NCI-H1436 (cell line): ENCODE measurements around the gene IL2RG.
A peak's percentile ranks its signal among the peaks of the same experiment; 100 is the strongest.

Experiments used
- DNase-seq: peaks from one replicate; lab custom pipeline; 2025; lab: John Stamatoyannopoulos, UW

Gene IL2RG

DNA sequence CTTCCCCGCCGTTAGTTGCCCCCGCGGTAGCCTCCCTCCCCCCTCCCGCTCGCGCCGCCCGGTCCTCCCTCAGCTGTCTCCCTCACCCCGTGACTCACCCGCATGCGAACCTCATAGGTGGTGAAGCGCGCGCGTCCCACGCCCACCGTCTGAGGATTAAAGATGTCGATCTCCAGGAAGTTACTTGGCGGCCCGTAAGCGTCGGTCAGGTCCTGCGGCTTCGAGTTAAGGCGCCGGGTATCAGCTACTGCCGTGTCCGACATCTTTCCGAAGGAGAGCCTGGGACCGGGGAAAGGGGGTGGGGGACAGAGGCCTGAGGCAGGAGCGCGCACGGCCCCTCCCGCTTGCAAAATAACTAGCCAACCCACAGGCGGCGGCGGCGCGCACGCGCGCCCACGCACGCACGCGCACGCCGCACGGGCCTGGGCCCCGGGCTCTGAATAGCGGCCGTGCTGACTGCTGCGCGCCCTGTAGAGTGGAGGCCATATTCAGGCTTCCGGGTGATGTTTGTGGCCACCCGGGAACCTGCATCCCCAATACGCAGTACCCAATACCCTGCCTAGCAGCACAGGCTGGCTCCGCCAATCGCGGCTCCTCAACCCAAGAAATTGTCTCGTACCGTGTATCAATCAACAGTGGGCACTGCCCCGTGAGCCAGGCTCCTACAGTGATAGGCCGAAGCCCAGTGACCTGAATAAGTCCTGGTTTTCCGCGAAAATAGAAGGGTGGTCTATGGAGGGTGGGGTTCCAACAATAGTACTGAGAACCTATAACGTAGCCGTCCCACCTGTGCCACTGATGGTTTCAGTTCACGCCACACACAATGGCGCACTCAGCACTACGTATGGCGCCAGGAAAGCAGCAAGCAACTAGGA lies 43.1 kb downstream of the IL2RG start, which contains the start of gene SNX12:
Gene SNX12, minus strand, starts transcription at position 291 of the 875 bp plus-strand sequence. Its CDS starts 28 bp downstream, at position 263.
- DNase-seq, result peak; percentile 95

GRCh38 chrX:71067712-71068043 lies 43.7 kb downstream of the IL2RG start:
- DNase-seq, result no peak

GRCh38 chrX:71067089-71067488 lies 44.3 kb downstream of the IL2RG start:
- no peak for DNase-seq

GRCh38 chrX:71060127-71060526 lies 51.2 kb downstream of the IL2RG start:
- DNase-seq, result no peak

DNA sequence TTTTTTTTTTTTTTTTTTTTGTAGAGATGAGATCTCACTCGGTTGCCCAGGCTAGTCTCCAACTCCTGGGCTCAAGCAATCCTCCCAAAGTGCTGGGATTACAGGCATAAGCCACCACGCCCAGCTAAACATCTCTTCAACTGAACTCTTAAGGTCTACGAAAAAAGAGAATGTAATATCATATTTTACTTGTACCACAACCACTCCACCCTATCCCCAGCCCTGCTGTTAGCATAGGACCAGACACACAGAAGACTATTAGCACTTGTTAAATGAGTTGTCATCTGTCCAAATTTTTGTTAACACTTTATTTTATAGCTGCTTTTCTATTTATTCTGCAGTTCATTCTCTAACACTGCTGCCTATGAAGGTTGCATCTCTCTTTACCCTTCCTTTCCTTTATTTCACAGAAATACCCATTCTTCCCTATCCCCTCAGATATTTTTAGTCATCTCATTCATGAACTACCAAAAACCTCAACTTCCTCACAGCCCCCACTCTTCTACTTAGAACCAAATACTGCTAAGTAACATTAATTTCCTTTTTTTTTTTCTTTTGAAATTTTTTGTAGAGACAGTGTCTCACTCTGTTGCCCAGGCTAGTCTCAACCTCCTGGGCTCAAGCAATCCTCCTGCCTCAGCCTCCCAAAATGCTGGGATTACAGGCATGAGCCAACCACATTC lies 53.4 kb downstream of the IL2RG start:
- no peak for DNase-seq
